Mucosa of stomach (tissue), 1 donor: Measurements from ENCODE around the gene ABCC9.
"Not testable (repeated sequence)": the region's sequence is repeated elsewhere in the genome, so short reads cannot be mapped to it uniquely, and the experiment has no call there.

ENCODE experiments used
- H3K27me3 ChIP-seq: one replicate; pipeline ENCODE4 v1.7.0; 2013; ENCODE audit warnings: mild to moderate bottlenecking, low read length; ENCODE audit not compliant: control insufficient read depth, insufficient read depth
- H3K36me3 ChIP-seq: one replicate; pipeline ENCODE4 v1.7.0; 2013; ENCODE audit warnings: low read length; ENCODE audit not compliant: control insufficient read depth, insufficient read depth
- H3K4me1 ChIP-seq: one replicate; pipeline ENCODE4 v1.7.0; 2013; ENCODE audit warnings: mild to moderate bottlenecking, low read length; ENCODE audit not compliant: control insufficient read depth, insufficient read depth
- H3K4me3 ChIP-seq: one replicate; pipeline ENCODE4 v1.7.0; 2013; ENCODE audit warnings: low read length
- H3K9ac ChIP-seq: one replicate; pipeline ENCODE4 v1.7.0; 2013; ENCODE audit warnings: mild to moderate bottlenecking, low read length, moderate library complexity
- H3K9me3 ChIP-seq: one replicate; pipeline ENCODE4 v1.7.0; 2013; ENCODE audit warnings: mild to moderate bottlenecking, low read length, moderate library complexity; ENCODE audit not compliant: control insufficient read depth
- donor health status: Pancreatic carcinoma.

Gene ABCC9

DNA sequence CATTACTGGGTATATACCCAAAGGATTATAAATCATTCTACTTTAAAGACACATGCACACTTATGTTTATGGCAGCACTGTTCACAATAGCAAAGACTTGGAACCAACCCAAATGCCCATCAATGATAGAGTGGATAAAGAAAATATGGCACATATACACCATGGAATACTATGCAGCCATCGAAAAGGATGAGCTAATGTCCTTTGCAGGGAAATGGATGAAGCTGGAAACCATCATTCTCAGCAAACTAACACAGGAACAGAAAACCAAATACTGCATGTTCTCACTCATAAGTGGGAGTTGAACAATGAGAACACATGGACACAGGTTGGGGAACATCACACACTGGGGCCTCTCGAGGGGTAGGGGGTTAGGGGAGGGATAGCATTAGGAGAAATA is 128.9 kb downstream of the ABCC9 start:
- not testable (repeated sequence) for H3K9ac ChIP-seq, H3K9me3 ChIP-seq, H3K4me1 ChIP-seq, H3K36me3 ChIP-seq, H3K27me3 ChIP-seq, H3K4me3 ChIP-seq

DNA sequence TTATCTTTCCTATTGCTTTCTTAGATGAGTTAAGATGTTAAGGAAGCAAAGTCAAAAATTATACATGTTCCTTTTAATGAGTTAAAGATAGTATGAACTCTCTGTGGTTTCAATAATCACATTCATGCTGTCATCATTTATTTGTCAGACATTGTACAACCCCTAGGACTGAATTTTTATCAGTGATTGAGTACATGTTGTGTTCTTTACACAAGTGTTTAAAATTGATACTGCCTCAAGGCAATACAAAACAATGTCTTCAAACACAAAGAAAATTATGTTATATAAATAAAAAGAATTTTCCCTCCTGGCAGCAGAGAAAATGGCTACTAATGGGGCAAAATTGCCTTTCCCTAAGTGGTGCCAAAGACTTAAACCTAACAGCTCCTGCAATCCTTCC is 132.1 kb downstream of the ABCC9 start:
- no peak overlapping the region for H3K9ac ChIP-seq
- H3K4me3 ChIP-seq, result no peak overlapping the region
- no peaks in the 10 kb centered on the region for H3K4me1 ChIP-seq
- H3K36me3 ChIP-seq, result no peaks in the 10 kb centered on the region
- no peaks in the 10 kb centered on the region for H3K9me3 ChIP-seq
- H3K27me3 ChIP-seq, result no peaks in the 10 kb centered on the region

DNA sequence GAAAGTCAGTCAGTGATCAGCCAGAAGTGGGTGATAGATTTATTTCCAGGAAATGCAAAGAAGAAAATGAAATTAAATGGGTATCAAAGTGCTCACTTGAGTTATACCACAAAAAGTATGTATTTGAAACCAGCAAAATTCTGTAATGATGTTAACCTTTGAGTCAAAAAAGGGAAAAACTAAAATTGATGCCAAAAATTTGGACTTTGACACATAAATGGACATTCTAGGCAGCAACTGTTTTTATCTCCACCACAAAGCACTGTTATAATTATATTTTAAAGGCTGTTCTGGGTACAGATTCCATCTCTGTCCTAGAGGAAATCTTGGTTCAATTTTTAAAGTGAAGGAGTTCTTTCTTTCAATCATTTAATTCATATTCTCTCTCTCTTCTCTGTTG is 135.0 kb downstream of the ABCC9 start:
- H3K9me3 ChIP-seq, result no peaks in the 10 kb centered on the region
- no peak overlapping the region for H3K4me3 ChIP-seq
- H3K9ac ChIP-seq, result no peak overlapping the region
- no peaks in the 10 kb centered on the region for H3K4me1 ChIP-seq
- H3K36me3 ChIP-seq, result no peaks in the 10 kb centered on the region
- H3K27me3 ChIP-seq, result no peaks in the 10 kb centered on the region

DNA sequence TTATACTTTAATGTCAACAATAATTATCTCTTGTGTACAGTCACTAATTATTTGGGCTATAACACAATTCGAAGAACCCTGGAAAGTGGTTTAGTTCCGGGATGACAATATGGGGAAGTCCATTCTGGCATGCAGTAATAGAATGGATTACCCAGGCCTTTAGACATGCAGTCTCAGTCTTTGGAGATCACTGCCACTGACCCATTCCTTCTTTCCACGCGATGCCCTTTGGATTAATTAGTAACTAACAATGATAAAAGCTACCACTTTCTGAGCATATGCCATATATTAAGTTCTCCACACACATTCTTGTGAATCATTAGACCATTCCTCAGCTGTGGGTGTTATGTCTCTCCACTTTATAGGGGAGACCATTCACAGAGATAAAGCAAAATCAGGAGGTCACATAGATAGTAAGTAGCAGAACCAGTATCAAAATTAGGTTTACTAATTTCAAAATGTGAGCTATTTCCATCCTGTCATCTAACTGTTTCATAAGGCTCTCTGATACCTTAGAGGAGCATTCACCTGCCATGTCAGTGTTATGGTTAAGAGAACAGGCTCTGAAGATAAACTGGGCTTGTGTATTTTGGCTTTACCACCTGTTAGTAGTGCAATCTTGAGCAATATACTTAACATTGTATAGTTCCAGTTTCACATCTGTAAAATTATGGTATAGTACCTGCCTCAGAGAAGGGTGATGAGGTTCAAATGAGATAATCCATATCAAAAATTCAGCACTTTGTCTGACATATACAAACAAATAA is 139.5 kb downstream of the ABCC9 start:
- no peaks in the 10 kb centered on the region for H3K9me3 ChIP-seq
- H3K36me3 ChIP-seq, result no peaks in the 10 kb centered on the region
- no peak overlapping the region for H3K9ac ChIP-seq
- H3K4me1 ChIP-seq, result no peaks in the 10 kb centered on the region
- no peak overlapping the region for H3K4me3 ChIP-seq
- no peaks in the 10 kb centered on the region for H3K27me3 ChIP-seq

DNA sequence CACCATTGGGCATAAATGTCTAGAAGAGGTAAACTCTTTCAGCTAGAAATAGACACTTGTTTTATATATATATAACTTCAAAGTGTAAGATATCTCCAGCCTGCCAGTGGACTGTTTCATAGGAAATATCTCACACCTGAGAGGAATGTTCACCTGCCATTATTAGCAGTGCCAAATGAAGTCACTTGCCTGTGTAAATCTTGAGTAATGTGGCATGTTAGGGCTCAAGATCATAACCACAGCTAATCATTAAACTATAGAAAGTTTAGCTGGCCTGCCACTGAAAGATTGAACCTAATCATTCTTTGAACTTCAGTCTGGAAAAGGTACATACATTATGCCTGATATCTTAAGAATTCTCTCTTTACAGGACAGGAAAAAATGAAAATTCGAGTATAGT is 141.2 kb downstream of the ABCC9 start:
- H3K27me3 ChIP-seq, result no peaks in the 10 kb centered on the region
- H3K4me1 ChIP-seq, result no peaks in the 10 kb centered on the region
- no peaks in the 10 kb centered on the region for H3K36me3 ChIP-seq
- H3K9me3 ChIP-seq, result no peaks in the 10 kb centered on the region
- no peak overlapping the region for H3K9ac ChIP-seq
- H3K4me3 ChIP-seq, result no peak overlapping the region

- H3K36me3 ChIP-seq, result no peaks in the 10 kb centered on the region
Measured at GRCh38 chr12:21797539-21797938, 143.7 kb downstream of the ABCC9 start.

DNA sequence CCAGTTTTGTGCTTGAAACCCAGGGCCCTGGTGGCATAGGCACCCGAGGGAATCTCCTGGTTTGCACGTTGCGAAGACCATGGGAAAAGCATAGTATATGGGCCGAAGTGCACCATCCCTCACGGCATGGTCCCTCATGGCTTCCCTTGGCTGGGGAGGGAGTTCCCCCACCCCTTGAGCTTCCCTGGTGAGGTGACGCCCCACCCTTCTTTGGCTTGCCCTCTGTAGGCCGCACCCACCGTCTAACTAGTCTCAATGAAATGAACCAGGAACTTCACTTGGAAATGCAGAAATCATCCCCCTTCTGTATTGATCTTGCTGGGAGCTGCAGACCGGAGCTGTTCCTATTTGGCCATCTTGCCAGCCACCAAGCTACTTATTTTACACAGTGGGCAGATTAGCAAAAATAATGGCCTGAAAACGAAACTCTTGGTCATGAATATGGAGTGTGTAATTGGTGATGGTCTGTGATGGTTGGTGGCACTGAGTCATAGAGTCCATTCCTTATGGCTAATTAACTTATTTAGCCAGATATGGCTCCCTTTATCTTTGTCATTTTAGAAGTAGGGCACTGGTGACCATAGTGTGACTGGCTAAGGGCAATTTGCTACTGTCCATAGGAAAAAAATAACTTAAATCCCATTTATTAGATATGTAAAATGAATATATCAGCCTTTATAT is 145.4 kb downstream of the ABCC9 start:
- H3K9me3 ChIP-seq, result no peaks in the 10 kb centered on the region
- H3K4me1 ChIP-seq, result no peaks in the 10 kb centered on the region
- H3K4me3 ChIP-seq, result no peak overlapping the region
- H3K36me3 ChIP-seq, result no peaks in the 10 kb centered on the region
- no peak overlapping the region for H3K9ac ChIP-seq
- H3K27me3 ChIP-seq, result no peaks in the 10 kb centered on the region

More at GRCh38 chr12:21797539-21797938, 143.7 kb downstream of the ABCC9 start:
- Histone ChIP-seq H3K9me3 (no peaks in the 10 kb centered on the region), H3K27me3 (no peaks in the 10 kb centered on the region), H3K4me3 (no peak overlapping the region), H3K4me1 (no peaks in the 10 kb centered on the region), H3K9ac (no peak overlapping the region)

GRCh38 chr12:21794807-21795595 is 146.2 kb downstream of the ABCC9 start:
- not testable (repeated sequence) for H3K4me1 ChIP-seq, H3K27me3 ChIP-seq, H3K9me3 ChIP-seq, H3K9ac ChIP-seq, H3K36me3 ChIP-seq, H3K4me3 ChIP-seq

GRCh38 chr12:21789687-21790086 is 151.5 kb downstream of the ABCC9 start:
- not testable (repeated sequence) for H3K36me3 ChIP-seq, H3K9me3 ChIP-seq, H3K4me1 ChIP-seq, H3K9ac ChIP-seq, H3K27me3 ChIP-seq, H3K4me3 ChIP-seq

GRCh38 chr12:21788089-21788983 is 152.9 kb downstream of the ABCC9 start:
- Histone ChIP-seq H3K36me3 (no peaks in the 10 kb centered on the region), H3K4me1 (no peaks in the 10 kb centered on the region), H3K9me3 (no peaks in the 10 kb centered on the region), H3K9ac (no peak overlapping the region), H3K27me3 (no peaks in the 10 kb centered on the region), H3K4me3 (no peak overlapping the region)

DNA sequence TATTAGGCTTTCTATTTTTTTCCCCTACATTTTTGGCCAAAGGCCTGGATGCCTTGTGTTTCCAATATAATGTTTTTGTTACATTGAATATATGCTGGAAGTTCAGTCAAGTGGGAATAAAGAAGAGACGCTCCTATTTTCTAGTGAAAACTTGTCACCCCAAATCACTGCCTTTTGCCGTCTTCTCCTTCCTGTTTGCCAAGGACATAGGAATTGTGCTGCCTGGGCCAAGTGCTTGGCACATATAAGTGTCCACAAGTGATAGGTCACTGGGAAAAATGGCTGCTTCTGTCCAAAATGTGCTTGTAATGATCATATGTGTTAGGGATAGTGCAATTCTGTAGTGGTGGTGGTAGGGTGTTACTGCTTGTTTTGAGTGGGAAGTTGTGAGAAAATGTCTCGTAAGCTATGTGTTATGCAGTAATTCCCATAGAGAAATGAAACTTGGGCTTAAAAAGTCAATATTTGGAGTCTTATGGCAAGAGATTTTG is 155.1 kb downstream of the ABCC9 start:
- H3K4me1 ChIP-seq, result no peaks in the 10 kb centered on the region
- H3K9ac ChIP-seq, result no peak overlapping the region
- no peaks in the 10 kb centered on the region for H3K36me3 ChIP-seq
- H3K9me3 ChIP-seq, result no peaks in the 10 kb centered on the region
- no peak overlapping the region for H3K4me3 ChIP-seq
- H3K27me3 ChIP-seq, result no peaks in the 10 kb centered on the region
